LNCAP (cell line): ENCODE results near the gene PARP4.

Source experiments
- CTCF ChIP-seq: fragments of 450-650 bp; IDR thresholded peaks from 2 replicates; pipeline ENCODE4 v1.5.1; 2017; ENCODE audit warnings: mild to moderate bottlenecking

Gene PARP4

GRCh38 chr13:24527266-24527775 is 14.7 kb upstream of the PARP4 start:
- no peak for TF ChIP-seq CTCF

- TF ChIP-seq CTCF, result no peak
Measured at GRCh38 chr13:24520733-24521132, 8.2 kb upstream of the PARP4 start.

- TF ChIP-seq CTCF, result no peak
Measured at GRCh38 chr13:24516919-24517318, 4.3 kb upstream of the PARP4 start.

GRCh38 chr13:24512908-24513213 is 283 bp upstream of the PARP4 start:
- no peak for TF ChIP-seq CTCF

- no peak for TF ChIP-seq CTCF
Measured at GRCh38 chr13:24511816-24512196, 772 bp downstream of the PARP4 start.

- TF ChIP-seq CTCF, result no peak
Measured at GRCh38 chr13:24511019-24511815, 1.4 kb downstream of the PARP4 start.

- TF ChIP-seq CTCF, result no peak
Measured at GRCh38 chr13:24506698-24507335, 5.8 kb downstream of the PARP4 start.
